Astrocyte (in vitro differentiated cells and primary cell): ENCODE results near the gene DRD1.

ENCODE experiments used
- EZH2 ChIP-seq: IDR thresholded peaks from 2 replicates; pipeline ENCODE4 v1.6.1; 2012; ENCODE audit warnings: mild to moderate bottlenecking, low read length, inconsistent platforms; ENCODE audit not compliant: insufficient read depth
- TF ChIP-seq, protein P1 (sequence below): IDR thresholded peaks from 2 replicates; pipeline ENCODE4 v1.5.1; 2011; ENCODE audit warnings: low read depth, mild to moderate bottlenecking, inconsistent platforms, low read length, moderate library complexity; ENCODE audit not compliant: insufficient read depth

DNA sequence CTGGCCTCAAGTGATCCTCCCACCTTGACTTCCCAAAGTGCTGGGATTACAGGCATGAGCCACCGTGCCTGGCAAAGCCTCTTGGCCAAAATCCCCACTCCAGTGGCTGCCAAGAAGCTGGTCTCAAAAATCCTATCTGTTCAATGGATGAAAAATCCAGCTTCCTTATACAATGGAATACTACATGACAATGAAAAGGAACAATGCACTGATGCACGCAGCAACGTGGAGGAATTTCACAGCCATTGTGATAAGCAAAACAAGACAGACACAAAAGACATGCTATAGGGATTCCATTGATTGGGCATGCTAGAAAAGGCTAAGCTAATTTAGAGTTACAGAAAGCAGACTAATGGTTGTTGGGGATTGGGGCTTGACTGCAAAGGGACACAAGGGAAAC, 21.3 kb upstream of the DRD1 start:
- TF ChIP-seq, protein P1, sequence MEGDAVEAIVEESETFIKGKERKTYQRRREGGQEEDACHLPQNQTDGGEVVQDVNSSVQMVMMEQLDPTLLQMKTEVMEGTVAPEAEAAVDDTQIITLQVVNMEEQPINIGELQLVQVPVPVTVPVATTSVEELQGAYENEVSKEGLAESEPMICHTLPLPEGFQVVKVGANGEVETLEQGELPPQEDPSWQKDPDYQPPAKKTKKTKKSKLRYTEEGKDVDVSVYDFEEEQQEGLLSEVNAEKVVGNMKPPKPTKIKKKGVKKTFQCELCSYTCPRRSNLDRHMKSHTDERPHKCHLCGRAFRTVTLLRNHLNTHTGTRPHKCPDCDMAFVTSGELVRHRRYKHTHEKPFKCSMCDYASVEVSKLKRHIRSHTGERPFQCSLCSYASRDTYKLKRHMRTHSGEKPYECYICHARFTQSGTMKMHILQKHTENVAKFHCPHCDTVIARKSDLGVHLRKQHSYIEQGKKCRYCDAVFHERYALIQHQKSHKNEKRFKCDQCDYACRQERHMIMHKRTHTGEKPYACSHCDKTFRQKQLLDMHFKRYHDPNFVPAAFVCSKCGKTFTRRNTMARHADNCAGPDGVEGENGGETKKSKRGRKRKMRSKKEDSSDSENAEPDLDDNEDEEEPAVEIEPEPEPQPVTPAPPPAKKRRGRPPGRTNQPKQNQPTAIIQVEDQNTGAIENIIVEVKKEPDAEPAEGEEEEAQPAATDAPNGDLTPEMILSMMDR: no peak
- no peak for TF ChIP-seq EZH2
